ENCODE data around the gene ADCY9.

DNA sequence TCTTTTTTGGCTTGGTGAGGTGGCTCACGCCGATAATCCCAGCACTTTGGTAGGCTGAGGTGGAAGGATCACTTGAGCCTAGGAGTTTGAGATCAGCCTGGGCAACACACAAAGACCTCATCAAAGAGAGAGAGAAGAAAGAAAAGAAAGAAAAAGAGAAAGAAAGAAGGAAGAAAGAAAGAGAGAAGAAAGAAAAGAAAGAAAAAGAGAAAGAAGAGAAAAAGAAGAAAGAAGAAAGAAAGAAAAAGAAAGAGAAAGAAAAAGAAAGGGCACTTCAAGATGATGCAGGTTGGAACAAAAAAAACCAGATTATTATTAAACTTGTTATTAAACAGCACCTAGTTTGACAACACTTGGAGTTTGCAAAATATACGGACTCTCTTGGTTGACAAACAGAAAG, 21.2 kb upstream of the ADCY9 start:
- TF ChIP-seq ETV6 (CRISPR knock-in tag; IDR thresholded peaks at IDR 0.05), result no peak
- TF ChIP-seq ESRRA (CRISPR knock-in tag; IDR thresholded peaks at IDR 0.05; ENCODE audit: borderline replicate concordance), result no peak
- no peak for TF ChIP-seq MAX (CRISPR knock-in tag; IDR thresholded peaks at IDR 0.05)
- TF ChIP-seq, protein P1, sequence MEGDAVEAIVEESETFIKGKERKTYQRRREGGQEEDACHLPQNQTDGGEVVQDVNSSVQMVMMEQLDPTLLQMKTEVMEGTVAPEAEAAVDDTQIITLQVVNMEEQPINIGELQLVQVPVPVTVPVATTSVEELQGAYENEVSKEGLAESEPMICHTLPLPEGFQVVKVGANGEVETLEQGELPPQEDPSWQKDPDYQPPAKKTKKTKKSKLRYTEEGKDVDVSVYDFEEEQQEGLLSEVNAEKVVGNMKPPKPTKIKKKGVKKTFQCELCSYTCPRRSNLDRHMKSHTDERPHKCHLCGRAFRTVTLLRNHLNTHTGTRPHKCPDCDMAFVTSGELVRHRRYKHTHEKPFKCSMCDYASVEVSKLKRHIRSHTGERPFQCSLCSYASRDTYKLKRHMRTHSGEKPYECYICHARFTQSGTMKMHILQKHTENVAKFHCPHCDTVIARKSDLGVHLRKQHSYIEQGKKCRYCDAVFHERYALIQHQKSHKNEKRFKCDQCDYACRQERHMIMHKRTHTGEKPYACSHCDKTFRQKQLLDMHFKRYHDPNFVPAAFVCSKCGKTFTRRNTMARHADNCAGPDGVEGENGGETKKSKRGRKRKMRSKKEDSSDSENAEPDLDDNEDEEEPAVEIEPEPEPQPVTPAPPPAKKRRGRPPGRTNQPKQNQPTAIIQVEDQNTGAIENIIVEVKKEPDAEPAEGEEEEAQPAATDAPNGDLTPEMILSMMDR (IDR thresholded peaks at IDR 0.05), result no peak
- TF ChIP-seq, protein P2, sequence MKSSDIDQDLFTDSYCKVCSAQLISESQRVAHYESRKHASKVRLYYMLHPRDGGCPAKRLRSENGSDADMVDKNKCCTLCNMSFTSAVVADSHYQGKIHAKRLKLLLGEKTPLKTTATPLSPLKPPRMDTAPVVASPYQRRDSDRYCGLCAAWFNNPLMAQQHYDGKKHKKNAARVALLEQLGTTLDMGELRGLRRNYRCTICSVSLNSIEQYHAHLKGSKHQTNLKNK (CRISPR knock-in tag; IDR thresholded peaks at IDR 0.05), result no peak
- no peak for TF ChIP-seq FOXK1 (CRISPR knock-in tag; IDR thresholded peaks at IDR 0.05)
- TF ChIP-seq, protein P3, sequence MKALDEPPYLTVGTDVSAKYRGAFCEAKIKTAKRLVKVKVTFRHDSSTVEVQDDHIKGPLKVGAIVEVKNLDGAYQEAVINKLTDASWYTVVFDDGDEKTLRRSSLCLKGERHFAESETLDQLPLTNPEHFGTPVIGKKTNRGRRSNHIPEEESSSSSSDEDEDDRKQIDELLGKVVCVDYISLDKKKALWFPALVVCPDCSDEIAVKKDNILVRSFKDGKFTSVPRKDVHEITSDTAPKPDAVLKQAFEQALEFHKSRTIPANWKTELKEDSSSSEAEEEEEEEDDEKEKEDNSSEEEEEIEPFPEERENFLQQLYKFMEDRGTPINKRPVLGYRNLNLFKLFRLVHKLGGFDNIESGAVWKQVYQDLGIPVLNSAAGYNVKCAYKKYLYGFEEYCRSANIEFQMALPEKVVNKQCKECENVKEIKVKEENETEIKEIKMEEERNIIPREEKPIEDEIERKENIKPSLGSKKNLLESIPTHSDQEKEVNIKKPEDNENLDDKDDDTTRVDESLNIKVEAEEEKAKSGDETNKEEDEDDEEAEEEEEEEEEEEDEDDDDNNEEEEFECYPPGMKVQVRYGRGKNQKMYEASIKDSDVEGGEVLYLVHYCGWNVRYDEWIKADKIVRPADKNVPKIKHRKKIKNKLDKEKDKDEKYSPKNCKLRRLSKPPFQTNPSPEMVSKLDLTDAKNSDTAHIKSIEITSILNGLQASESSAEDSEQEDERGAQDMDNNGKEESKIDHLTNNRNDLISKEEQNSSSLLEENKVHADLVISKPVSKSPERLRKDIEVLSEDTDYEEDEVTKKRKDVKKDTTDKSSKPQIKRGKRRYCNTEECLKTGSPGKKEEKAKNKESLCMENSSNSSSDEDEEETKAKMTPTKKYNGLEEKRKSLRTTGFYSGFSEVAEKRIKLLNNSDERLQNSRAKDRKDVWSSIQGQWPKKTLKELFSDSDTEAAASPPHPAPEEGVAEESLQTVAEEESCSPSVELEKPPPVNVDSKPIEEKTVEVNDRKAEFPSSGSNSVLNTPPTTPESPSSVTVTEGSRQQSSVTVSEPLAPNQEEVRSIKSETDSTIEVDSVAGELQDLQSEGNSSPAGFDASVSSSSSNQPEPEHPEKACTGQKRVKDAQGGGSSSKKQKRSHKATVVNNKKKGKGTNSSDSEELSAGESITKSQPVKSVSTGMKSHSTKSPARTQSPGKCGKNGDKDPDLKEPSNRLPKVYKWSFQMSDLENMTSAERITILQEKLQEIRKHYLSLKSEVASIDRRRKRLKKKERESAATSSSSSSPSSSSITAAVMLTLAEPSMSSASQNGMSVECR (CRISPR knock-in tag; IDR thresholded peaks at IDR 0.05; ENCODE audit: borderline replicate concordance), result no peak
- TF ChIP-seq ATF6 (CRISPR knock-in tag; IDR thresholded peaks at IDR 0.05), result no peak
- TF ChIP-seq, protein P4, sequence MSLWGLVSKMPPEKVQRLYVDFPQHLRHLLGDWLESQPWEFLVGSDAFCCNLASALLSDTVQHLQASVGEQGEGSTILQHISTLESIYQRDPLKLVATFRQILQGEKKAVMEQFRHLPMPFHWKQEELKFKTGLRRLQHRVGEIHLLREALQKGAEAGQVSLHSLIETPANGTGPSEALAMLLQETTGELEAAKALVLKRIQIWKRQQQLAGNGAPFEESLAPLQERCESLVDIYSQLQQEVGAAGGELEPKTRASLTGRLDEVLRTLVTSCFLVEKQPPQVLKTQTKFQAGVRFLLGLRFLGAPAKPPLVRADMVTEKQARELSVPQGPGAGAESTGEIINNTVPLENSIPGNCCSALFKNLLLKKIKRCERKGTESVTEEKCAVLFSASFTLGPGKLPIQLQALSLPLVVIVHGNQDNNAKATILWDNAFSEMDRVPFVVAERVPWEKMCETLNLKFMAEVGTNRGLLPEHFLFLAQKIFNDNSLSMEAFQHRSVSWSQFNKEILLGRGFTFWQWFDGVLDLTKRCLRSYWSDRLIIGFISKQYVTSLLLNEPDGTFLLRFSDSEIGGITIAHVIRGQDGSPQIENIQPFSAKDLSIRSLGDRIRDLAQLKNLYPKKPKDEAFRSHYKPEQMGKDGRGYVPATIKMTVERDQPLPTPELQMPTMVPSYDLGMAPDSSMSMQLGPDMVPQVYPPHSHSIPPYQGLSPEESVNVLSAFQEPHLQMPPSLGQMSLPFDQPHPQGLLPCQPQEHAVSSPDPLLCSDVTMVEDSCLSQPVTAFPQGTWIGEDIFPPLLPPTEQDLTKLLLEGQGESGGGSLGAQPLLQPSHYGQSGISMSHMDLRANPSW (CRISPR knock-in tag; conservative IDR thresholded peaks at IDR 0.05; ENCODE audit: low read depth), result no peak
- TF ChIP-seq FOXJ3 (CRISPR knock-in tag; IDR thresholded peaks at IDR 0.05; ENCODE audit: borderline replicate concordance), result no peak
